DND-41 (cell line): Measurements from ENCODE around the gene CAPN15.

Source experiments
- CTCF ChIP-seq: IDR thresholded peaks from 2 replicates; pipeline ENCODE4 v1.5.1; 2012; ENCODE audit warnings: borderline replicate concordance, low read length, moderate library complexity, mild to moderate bottlenecking; ENCODE audit not compliant: poor library complexity, severe bottlenecking; ENCODE audit errors: extremely low read depth
- EZH2 ChIP-seq: IDR thresholded peaks from 3 replicates; pipeline ENCODE4 v1.6.1; 2012; ENCODE audit warnings: borderline replicate concordance, low read depth, mild to moderate bottlenecking, moderate library complexity, low read length, inconsistent platforms; ENCODE audit not compliant: severe bottlenecking

- TF ChIP-seq CTCF = no peak
- no peak for TF ChIP-seq EZH2
These were observed 55.3 kb downstream of the CAPN15 start for GRCh38 chr16:582614-583331.
